Nucleus accumbens (tissue), 56 donors: ENCODE measurements around the gene HS2ST1.
"Not testable (repeated sequence)": the region's sequence is repeated elsewhere in the genome, so short reads cannot be mapped to it uniquely, and the experiment has no call there.

Source experiments
- DNase-seq, 56 donors: peaks; one replicate each; lab custom pipeline; 2025; lab: John Stamatoyannopoulos, UW

The HS2ST1 gene

GRCh38 chr1:87004857-87005256, 90.4 kb downstream of the HS2ST1 start:
- DNase-seq = no peak

- no peak for DNase-seq
Measured at GRCh38 chr1:87007323-87007722, 92.9 kb downstream of the HS2ST1 start.

GRCh38 chr1:87013385-87013784, 99.0 kb downstream of the HS2ST1 start:
- DNase-seq = not testable (repeated sequence)

GRCh38 chr1:87017998-87018672, 103.7 kb downstream of the HS2ST1 start:
- DNase-seq = no peak

GRCh38 chr1:87023326-87023725, 108.9 kb downstream of the HS2ST1 start:
- no peak for DNase-seq

DNA sequence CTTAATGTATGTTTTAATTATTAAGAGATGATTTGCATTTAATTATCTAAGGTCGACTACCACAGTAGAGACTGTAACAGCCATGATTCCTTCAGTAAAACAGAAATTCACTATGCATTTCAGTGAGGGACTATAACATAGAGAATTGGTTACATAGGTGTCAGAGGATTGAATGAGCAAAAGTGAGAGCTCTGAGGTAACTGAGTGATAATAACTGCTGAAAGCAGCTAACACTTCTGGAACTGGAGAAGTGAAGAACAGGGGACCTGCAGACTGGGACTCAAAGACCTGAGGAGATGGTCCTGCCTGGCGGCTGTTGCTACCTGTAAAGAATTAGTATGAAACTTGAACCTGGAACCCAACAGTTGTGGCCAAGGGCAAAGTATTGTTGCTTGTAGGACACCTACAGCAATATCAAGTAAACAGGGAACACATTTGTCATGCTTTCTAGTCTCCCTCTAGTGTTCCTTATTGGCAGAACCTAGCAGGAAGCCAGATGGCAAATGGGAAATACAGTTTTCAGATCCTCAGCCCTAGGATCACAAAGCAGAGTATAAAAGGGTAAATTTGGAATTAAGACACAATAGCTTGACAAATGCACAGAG, 110.6 kb downstream of the HS2ST1 start:
- no peak for DNase-seq

DNA sequence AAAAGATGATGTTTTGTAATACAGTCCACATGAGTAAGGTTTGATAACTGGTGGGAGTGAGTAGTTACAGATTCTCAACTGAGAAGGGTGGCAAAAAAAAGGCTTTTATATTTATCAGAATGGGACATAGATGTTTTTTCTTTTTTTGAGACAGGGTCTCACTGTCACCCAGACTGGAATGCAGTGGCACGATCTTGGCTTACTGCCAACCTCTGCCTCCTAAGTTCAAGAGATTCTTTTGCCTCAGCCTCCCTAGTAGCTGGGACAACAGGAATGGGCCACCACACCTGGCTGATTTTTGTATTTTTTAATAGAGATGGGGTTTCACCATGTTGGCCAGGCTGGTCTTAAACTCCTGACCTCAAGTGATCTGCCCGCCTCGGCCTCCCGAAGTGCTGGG, 113.1 kb downstream of the HS2ST1 start:
- DNase-seq = not testable (repeated sequence)

- no peak for DNase-seq
Measured at GRCh38 chr1:87028576-87028975, 114.1 kb downstream of the HS2ST1 start.

DNA sequence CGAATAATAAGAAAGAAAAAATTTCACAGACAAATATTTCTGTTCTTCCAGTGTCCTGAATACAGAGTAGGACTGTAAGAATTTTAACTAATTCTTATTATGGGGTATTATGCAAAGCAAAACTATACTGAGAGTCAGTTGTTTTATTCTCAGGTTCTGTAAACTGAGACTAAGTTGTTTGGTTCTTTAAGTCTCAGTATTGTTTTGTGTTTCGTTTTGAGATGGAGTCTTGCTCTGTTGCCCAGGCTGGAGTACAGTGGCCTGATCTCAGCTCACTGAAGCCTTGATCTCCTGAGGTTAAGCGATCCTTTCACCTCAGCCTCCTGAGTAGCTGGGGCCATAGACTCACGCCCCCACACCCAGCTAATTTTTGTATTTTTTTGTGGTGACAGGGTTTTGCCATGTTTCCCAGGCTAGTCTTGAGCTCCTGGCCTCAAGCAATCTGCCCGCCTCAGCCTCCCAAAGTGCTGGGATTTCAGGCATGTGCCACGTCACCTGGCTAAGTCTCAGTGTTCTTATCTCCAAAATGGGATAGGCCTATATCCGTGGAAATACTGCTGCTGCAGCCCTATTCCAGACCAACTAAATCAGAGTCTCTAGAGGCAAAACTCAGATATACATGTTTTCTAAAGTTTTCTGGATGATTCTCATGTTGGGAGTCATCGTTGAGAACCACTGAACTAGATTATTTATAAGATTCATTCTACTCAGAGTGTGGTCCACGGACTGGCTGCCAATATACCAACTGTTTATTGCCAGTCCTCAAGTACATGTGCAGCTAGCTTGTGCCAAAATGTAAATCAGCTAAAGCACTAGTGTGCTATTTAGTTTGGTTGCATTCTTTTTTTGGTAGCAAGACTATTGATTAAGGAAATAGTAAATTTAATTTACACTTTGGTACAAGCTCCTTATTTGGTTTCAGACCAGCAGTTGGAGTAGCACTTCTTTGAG, 116.6 kb downstream of the HS2ST1 start:
- DNase-seq = no peak

- DNase-seq = no peak
Measured at GRCh38 chr1:87034351-87034750, 119.9 kb downstream of the HS2ST1 start.

- no peak for DNase-seq
Measured at GRCh38 chr1:87039096-87039495, 124.7 kb downstream of the HS2ST1 start.

- no peak for DNase-seq
Measured at GRCh38 chr1:87042111-87042811, 127.8 kb downstream of the HS2ST1 start.

DNA sequence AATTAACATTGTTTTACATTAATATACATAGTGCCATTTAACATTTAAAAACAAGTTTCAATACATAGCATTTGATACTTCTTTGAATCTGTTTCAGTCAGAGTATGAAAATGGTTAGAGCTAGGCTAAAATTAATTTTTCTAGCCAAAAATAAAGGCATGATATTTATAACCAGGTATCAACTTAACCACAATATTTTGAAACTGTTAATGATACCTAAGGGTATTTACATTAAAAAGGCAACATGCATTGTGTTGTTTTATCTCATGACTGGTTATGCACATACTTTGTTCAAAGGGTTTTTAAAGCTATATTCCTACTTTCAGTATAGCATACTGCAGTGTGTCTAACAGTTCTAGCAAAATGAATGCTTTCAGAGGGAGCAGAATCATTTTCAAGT, 130.0 kb downstream of the HS2ST1 start:
- no peak for DNase-seq

DNA sequence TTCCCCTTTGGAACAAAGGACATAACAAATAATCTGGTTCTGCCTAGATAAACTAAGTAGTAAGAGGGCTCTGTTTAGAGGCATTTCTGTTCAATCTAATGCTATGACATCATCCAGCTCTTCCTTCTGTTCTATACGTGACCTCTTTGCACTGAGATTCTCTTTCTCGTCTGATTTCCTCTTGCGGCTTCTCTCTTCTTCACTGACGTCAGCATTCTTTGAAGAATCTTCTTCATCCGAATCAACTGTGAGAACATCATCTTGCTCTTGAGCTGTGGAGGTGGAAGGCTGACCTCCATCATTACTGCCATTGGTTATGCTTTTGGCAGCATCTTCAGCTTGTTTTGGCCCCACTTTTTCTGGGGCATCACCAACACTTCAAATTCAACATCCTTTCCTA, 130.4 kb downstream of the HS2ST1 start:
- DNase-seq = no peak

GRCh38 chr1:87045761-87046304, 131.4 kb downstream of the HS2ST1 start:
- no peak for DNase-seq

DNA sequence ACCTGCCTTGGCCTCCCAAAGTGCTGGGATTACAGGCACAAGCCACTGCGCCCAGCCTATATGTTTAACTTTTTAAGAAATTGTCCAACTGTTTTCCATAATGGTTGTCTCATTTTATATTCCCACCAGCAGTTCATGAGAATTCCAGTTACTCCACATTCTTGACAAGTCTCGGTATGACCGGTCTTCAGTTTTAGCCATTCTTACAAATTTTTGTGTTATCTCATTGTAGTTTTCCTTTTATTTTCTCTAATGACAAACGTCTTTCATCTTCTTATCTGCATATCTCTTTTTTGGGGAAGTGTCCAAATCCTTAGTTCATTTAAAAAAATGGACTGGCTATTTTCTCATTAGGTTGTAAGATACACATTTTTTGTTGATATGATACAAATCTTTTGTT, 132.5 kb downstream of the HS2ST1 start:
- no peak for DNase-seq

DNA sequence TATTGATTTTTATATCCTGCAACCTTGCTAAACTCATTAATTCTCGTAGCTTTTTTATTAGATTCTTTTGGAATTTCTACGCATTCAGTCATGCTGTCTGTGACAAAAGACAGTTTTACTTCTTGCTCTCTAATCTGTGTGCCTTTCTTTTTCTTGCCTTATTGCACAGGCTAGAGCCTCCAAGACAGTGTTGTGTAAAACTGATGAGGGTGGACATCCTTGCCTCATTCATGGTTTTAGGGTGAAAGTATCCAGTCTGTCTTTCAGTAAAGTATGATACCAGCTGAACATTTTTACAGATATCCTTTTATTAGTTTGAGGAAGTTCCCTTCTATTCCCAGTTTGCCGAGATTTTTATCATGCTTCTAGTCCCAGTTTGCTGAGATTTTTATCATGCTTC, 133.8 kb downstream of the HS2ST1 start:
- no peak for DNase-seq

- no peak for DNase-seq
Measured at GRCh38 chr1:87051965-87052364, 137.5 kb downstream of the HS2ST1 start.

GRCh38 chr1:87052400-87052799, 138.0 kb downstream of the HS2ST1 start:
- no peak for DNase-seq

- no peak for DNase-seq
Measured at GRCh38 chr1:87052961-87053360, 138.5 kb downstream of the HS2ST1 start.

DNA sequence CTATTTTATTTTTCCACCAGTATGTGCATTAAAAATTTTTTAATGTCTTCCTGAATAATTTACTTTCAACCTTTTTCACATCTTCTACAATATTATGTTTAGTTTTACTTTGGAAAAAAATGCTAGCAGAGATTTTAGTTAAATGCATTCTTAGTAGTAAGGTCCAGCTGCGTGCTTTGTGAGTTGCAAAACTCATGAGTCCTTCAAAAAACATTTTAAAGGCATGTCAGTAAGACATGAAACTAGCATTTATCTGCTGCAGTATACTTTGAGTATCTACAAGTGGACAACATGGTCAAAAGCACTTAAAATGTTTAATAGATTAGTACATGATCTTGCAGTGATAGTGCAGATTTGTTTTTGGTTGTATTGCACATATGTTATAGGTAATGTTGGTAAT, 139.0 kb downstream of the HS2ST1 start:
- no peak for DNase-seq
